Mesenchymal stem cell (in vitro differentiated cells and primary cell): ENCODE measurements around the gene RMC1.
"Not testable (repeated sequence)": the region's sequence is repeated elsewhere in the genome, so short reads cannot be mapped to it uniquely, and the experiment has no call there.

Experiments
- DNase-seq: peaks from one replicate; pipeline ENCODE4 v3.0.0-alpha.2; 2013
- H2AFZ ChIP-seq: one replicate; pipeline ENCODE4 v1.6.1; 2013; ENCODE audit warnings: low read depth, mild to moderate bottlenecking, control low read depth, inconsistent platforms, low read length, moderate library complexity
- H2AK5ac ChIP-seq: 2 replicates; pipeline ENCODE4 v1.6.1; 2013; ENCODE audit warnings: low read length, moderate library complexity, mild to moderate bottlenecking, inconsistent platforms; ENCODE audit not compliant: severe bottlenecking
- H2BK120ac ChIP-seq: one replicate; pipeline ENCODE4 v1.6.1; 2013; ENCODE audit warnings: low read depth, mild to moderate bottlenecking, inconsistent platforms, low read length, moderate library complexity
- H2BK12ac ChIP-seq, 2 experiments: one replicate each; pipeline ENCODE4 v1.6.1; 2013; ENCODE audit warnings: inconsistent platforms in 2 of 2, low read length in 2 of 2, mild to moderate bottlenecking in 2 of 2, moderate library complexity in 2 of 2, control low read depth in 1 of 2
- H2BK15ac ChIP-seq: one replicate; pipeline ENCODE4 v1.6.1; 2013; ENCODE audit warnings: mild to moderate bottlenecking, low read depth, inconsistent platforms; ENCODE audit not compliant: poor library complexity, severe bottlenecking
- H2BK5ac ChIP-seq: 2 replicates; pipeline ENCODE4 v1.6.1; 2013; ENCODE audit warnings: low read depth, mild to moderate bottlenecking, low read length, control low read depth, inconsistent platforms; ENCODE audit not compliant: poor library complexity, severe bottlenecking
- H3K14ac ChIP-seq, 2 experiments: one replicate each; pipeline ENCODE4 v1.6.1; 2013; ENCODE audit warnings: inconsistent platforms in 2 of 2, low read length in 2 of 2, control low read depth in 1 of 2, mild to moderate bottlenecking in 1 of 2, moderate library complexity in 1 of 2
- H3K18ac ChIP-seq, 2 experiments: one replicate each; pipeline ENCODE4 v1.6.1; 2013; ENCODE audit warnings: inconsistent platforms in 2 of 2, low read length in 2 of 2, control low read depth in 1 of 2, low read depth in 1 of 2, mild to moderate bottlenecking in 1 of 2
- H3K23ac ChIP-seq, 2 experiments: one replicate each; pipeline ENCODE4 v1.6.1; 2013; ENCODE audit warnings: inconsistent platforms in 2 of 2, low read length in 2 of 2, mild to moderate bottlenecking in 2 of 2, moderate library complexity in 2 of 2, control low read depth in 1 of 2
- H3K27ac ChIP-seq: 2 replicates; pipeline ENCODE4 v1.5.1; 2013; ENCODE audit warnings: mild to moderate bottlenecking, moderate library complexity, low read length, control low read depth, inconsistent platforms; ENCODE audit not compliant: poor library complexity, severe bottlenecking
- H3K27me3 ChIP-seq, 2 experiments: 2 replicates each; pipeline versions ENCODE4 v1.6.1 to v1.7.0; 2013; ENCODE audit warnings: low read length in 2 of 2, mild to moderate bottlenecking in 2 of 2, moderate library complexity in 2 of 2, control low read depth in 1 of 2, inconsistent platforms in 1 of 2; ENCODE audit not compliant: control insufficient read depth in 1 of 2, insufficient read depth in 1 of 2
- H3K36me3 ChIP-seq, 2 experiments: 2 replicates each; pipeline versions ENCODE4 v1.6.1 to v1.7.0; 2013; ENCODE audit warnings: low read length in 2 of 2, control low read depth in 1 of 2, inconsistent platforms in 1 of 2, low read depth in 1 of 2, mild to moderate bottlenecking in 1 of 2; ENCODE audit not compliant: insufficient read depth in 2 of 2, control insufficient read depth in 1 of 2
- H3K4ac ChIP-seq, 2 experiments: one replicate each; pipeline ENCODE4 v1.6.1; 2013; ENCODE audit warnings: inconsistent platforms in 2 of 2, low read length in 2 of 2, mild to moderate bottlenecking in 2 of 2, moderate library complexity in 2 of 2, control low read depth in 1 of 2, low read depth in 1 of 2
- H3K4me1 ChIP-seq: 2 replicates; pipeline ENCODE4 v1.6.1; 2013; ENCODE audit warnings: low read depth, low read length, control low read depth; ENCODE audit not compliant: control insufficient read depth, insufficient read depth
- H3K4me2 ChIP-seq: 2 replicates; pipeline ENCODE4 v1.6.1; 2013; ENCODE audit warnings: low read length, mild to moderate bottlenecking, inconsistent platforms; ENCODE audit not compliant: poor library complexity, severe bottlenecking
- H3K4me3 ChIP-seq, 2 experiments: 2 replicates each; pipeline versions ENCODE4 v1.5.1 to v1.7.0; 2013; ENCODE audit warnings: low read length in 2 of 2, mild to moderate bottlenecking in 2 of 2, control low read depth in 1 of 2, low read depth in 1 of 2; ENCODE audit not compliant: insufficient read depth in 1 of 2
- H3K79me1 ChIP-seq: replicated peaks from 2 replicates; pipeline ENCODE4 v1.6.1; 2013; ENCODE audit warnings: mild to moderate bottlenecking, control low read depth, low read length, inconsistent platforms; ENCODE audit not compliant: poor library complexity, severe bottlenecking
- H3K9ac ChIP-seq: 2 replicates; pipeline ENCODE4 v1.7.0; 2013; ENCODE audit warnings: mild to moderate bottlenecking, low read length, moderate library complexity
- H3K9me3 ChIP-seq: 2 replicates; pipeline ENCODE4 v1.7.0; 2013; ENCODE audit warnings: mild to moderate bottlenecking, low read length; ENCODE audit not compliant: control insufficient read depth
- H4K8ac ChIP-seq: one replicate; pipeline ENCODE4 v1.6.1; 2013; ENCODE audit warnings: inconsistent platforms, mild to moderate bottlenecking, low read length, moderate library complexity
- H4K91ac ChIP-seq: one replicate; pipeline ENCODE4 v1.6.1; 2013; ENCODE audit warnings: mild to moderate bottlenecking, low read length, inconsistent platforms
- WGBS: methylation state at CpG from one replicate; pipeline ENCODE4 v1.1.7; 2013; ENCODE audit warnings: mixed read lengths; 5-methylcytosine and 5-hydroxymethylcytosine counted together

RMC1 gene

DNA sequence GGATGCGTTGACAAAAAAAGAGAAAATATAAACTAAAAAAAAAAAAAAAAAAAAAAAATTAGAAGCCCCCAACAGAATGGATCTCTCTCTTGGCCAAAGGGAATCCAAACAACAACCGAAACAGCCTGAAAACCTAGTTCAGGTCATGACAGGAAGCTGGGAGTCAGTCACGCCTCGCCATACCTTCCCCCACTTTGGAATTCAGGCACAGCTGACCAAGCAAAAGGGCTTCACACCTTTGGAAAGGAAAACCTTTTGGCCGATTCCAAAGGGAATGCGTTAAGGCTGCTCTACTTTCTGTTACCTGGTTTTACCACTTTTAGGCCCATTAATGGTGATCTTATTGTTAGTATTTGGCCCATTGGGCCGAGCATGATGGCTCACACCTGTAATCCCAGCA, 17.9 kb upstream of the RMC1 start:
- no peak overlapping the region for H3K4me2 ChIP-seq
- H3K9ac ChIP-seq, result no peak overlapping the region
- no peak overlapping the region for H2AK5ac ChIP-seq
- DNase-seq, result no peak
- no peak overlapping the region for H3K4me3 ChIP-seq
- no peak overlapping the region for H3K23ac ChIP-seq
- no peak overlapping the region for H4K91ac ChIP-seq
- no peaks in the 10 kb centered on the region for H3K27me3 ChIP-seq
- H2BK5ac ChIP-seq, result no peak overlapping the region
- H3K14ac ChIP-seq, result no peak overlapping the region
- no peaks in the 10 kb centered on the region for H3K79me1 ChIP-seq
- H3K9me3 ChIP-seq, result peaks cover 3% of the 10 kb centered on the region
- no peak overlapping the region for H2BK12ac ChIP-seq
- WGBS, result 83% methylated on average over 6 of the region's 7 CpGs
- H3K18ac ChIP-seq, result no peak overlapping the region
- H2BK15ac ChIP-seq, result no peak overlapping the region
- peaks cover 2% of the 10 kb centered on the region for H3K4me1 ChIP-seq
- H3K27ac ChIP-seq, result no peak overlapping the region
- H4K8ac ChIP-seq, result no peak overlapping the region
- H2BK120ac ChIP-seq, result no peak overlapping the region
- H2AFZ ChIP-seq, result no peak overlapping the region
- H3K4ac ChIP-seq, result no peak overlapping the region
- H3K36me3 ChIP-seq, result peaks cover 13 to 32% of the 10 kb centered on the region in 2 experiments

DNA sequence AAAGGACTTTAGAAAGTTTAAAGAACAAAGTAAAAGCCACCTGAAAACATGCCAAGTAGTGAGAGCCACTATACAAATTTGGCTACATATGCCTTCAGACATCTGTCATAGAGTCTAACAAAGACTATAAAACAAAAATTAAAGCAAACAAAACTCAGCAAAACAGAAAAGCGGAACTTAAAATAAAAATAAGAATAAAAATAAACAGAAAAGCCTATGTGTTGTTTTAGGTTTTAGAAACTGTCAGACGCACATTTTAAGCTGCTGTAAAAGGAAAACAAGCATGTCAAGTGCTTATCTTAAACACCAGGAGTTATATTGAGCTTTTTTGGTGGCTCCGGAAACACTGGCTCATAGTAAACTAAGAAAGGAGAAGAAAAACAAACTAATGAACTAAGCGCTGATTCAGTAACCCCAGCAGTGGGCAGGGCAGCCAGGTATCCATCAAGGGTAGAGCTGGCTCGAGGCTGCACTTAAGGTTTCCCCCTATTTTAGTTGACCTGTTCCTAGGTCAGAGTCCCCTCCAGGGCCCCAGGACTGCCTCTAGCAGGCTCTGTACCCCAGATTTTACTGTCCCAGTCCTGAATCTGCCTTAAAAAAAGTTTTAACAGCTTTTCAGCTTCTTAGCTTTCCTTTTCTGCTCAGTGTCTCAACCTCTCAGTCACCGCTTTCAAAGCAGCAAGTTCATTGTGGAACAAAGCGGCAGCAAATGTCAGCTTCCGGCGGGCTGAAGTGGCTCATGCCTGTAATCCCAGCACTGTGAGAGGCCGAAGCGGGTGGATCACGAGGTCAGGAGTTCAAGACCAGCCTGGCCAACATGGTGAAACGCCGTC, 15.4 kb upstream of the RMC1 start:
- H2AFZ ChIP-seq, result no peak overlapping the region
- no peak overlapping the region for H4K91ac ChIP-seq
- H2BK5ac ChIP-seq, result no peak overlapping the region
- no peak overlapping the region for H2AK5ac ChIP-seq
- DNase-seq, result peak; percentile 19
- no peak overlapping the region for H3K4me2 ChIP-seq
- peak overlapping the region in 1 of 2 experiments; percentile 57 for H3K18ac ChIP-seq
- no peaks in the 10 kb centered on the region for H3K27me3 ChIP-seq
- H2BK120ac ChIP-seq, result no peak overlapping the region
- peaks cover 6 to 7% of the 10 kb centered on the region in 2 experiments for H3K36me3 ChIP-seq
- peaks cover 2% of the 10 kb centered on the region for H3K4me1 ChIP-seq
- no peak overlapping the region for H4K8ac ChIP-seq
- H2BK12ac ChIP-seq, result no peak overlapping the region
- no peaks in the 10 kb centered on the region for H3K79me1 ChIP-seq
- no peak overlapping the region for H3K4me3 ChIP-seq
- H3K27ac ChIP-seq, result no peak overlapping the region
- H3K14ac ChIP-seq, result no peak overlapping the region
- H3K9ac ChIP-seq, result peak overlapping the region; percentile 32
- peaks cover 7% of the 10 kb centered on the region for H3K9me3 ChIP-seq
- WGBS, result 58% methylated on average over 13 of the region's 14 CpGs
- H3K23ac ChIP-seq, result no peak overlapping the region
- H2BK15ac ChIP-seq, result no peak overlapping the region
- H3K4ac ChIP-seq, result no peak overlapping the region

DNA sequence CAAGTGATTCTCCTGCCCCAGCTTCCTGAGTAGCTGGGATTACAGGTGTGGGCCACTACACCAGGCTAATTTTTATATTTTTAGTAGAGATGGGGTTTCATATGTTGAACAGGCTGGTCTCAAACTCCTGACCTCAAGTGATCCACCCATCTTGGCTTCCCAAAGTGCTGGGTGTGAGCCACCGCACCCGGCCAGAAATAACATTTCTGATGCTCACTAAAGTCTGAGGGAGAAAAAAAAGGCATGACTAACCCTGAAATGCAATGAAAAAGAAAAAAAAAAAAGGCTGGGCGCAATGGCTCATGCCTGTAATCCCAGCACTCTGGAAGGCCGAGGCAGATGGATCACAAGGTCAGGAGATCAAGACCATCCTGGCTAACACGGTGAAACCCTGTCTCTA, 13.7 kb upstream of the RMC1 start:
- not testable (repeated sequence) for H4K91ac ChIP-seq, H3K4me3 ChIP-seq, H2BK5ac ChIP-seq, H2BK15ac ChIP-seq, H2AK5ac ChIP-seq, H3K27ac ChIP-seq, H2BK120ac ChIP-seq, H2BK12ac ChIP-seq, H3K14ac ChIP-seq, H4K8ac ChIP-seq, H3K18ac ChIP-seq, DNase-seq, H3K9me3 ChIP-seq, H3K4ac ChIP-seq, H3K27me3 ChIP-seq, H3K9ac ChIP-seq, H3K79me1 ChIP-seq, H3K4me2 ChIP-seq, H2AFZ ChIP-seq, H3K4me1 ChIP-seq, H3K36me3 ChIP-seq, H3K23ac ChIP-seq
- WGBS, result 100% methylated on average over 5 of the region's 5 CpGs

DNA sequence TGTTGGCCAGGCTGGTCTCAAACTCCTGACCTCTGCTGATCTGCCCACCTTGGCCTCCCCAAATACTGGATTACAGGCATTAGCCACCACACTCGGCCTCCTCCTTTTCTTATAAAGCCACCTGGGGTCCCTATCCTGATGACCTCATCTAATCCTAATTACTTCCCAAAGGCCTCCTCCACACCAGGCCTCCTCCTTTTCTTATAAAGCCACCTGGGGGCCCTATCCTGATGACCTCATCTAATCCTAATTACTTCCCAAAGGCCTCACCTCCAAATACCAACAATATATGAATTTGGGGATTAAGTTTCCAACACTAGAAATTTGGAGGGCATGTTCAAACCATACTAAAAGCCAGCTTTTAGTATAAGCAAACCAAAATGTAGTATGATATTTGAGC, 9.7 kb upstream of the RMC1 start:
- Histone ChIP-seq H3K23ac (no peak overlapping the region), H2AK5ac (no peak overlapping the region), H3K36me3 (no peaks in the 10 kb centered on the region), H3K4me1 (peaks cover under 1% of the 10 kb centered on the region), H3K18ac (no peak overlapping the region), H2BK12ac (no peak overlapping the region), H3K27ac (no peak overlapping the region), H4K91ac (no peak overlapping the region), H3K27me3 (no peaks in the 10 kb centered on the region), H4K8ac (no peak overlapping the region), H3K4me2 (no peak overlapping the region), H3K4me3 (no peak overlapping the region), H2BK15ac (no peak overlapping the region), H2AFZ (no peak overlapping the region), H3K9ac (no peak overlapping the region), H3K9me3 (peaks cover 7% of the 10 kb centered on the region), H3K4ac (no peak overlapping the region), H2BK5ac (no peak overlapping the region), H3K79me1 (no peaks in the 10 kb centered on the region), H3K14ac (no peak overlapping the region), H2BK120ac (no peak overlapping the region)
- 77% methylated on average over 1 of the region's 1 CpG for WGBS
- DNase-seq, result no peak
